HepG2 (cell line): ENCODE data around the gene MSI2.

ENCODE experiments used
- EZH2 ChIP-seq: conservative IDR thresholded peaks from 2 replicates; pipeline ENCODE4 v1.6.1; 2012; ENCODE audit warnings: mild to moderate bottlenecking, low read depth, low read length, moderate library complexity
- FOXP1 ChIP-seq, 2 experiments: fragments of 450-650 bp in 1 of 2; IDR thresholded peaks; 2 replicates each; pipeline ENCODE4 v1.6.1; 2017 to 2018; ENCODE audit warnings: antibody characterized with exemption in 1 of 2
- IRF9 ChIP-seq: sonication (generic); formaldehyde crosslinking; IDR thresholded peaks from 2 replicates; pipeline ENCODE4 v1.8.0; 2022; ENCODE audit warnings: missing genetic modification reagents, mild to moderate bottlenecking, borderline replicate concordance

DNA sequence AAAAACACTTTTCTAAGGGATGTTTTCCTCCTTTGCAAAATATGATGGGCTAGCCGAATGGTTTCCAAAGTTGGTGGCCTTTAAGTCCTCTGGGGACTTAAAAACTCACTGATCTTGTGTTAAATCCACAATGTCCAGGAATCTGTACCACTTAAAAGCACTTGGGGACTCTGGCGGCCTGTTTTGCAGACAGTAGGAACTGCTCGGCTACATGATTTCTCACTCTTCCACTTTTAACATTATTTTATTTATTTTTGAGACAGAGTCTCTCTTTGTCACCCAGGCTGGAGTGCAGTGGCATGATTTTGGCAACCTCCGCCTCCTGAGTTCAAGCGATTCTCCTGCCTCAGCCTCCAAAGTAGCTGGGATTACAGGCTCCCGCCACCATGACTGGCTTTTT is 9.1 kb upstream of the MSI2 start:
- TF ChIP-seq FOXP1 (IDR thresholded peaks at IDR 0.05) (no peak), FOXP1 (CRISPR knock-in tag; IDR thresholded peaks at IDR 0.05) (no peak), IRF9 (CRISPR knock-in tag) (no peak), EZH2 (no peak)
